ENCODE measurements around the gene PEAR1.

PEAR1 gene

DNA sequence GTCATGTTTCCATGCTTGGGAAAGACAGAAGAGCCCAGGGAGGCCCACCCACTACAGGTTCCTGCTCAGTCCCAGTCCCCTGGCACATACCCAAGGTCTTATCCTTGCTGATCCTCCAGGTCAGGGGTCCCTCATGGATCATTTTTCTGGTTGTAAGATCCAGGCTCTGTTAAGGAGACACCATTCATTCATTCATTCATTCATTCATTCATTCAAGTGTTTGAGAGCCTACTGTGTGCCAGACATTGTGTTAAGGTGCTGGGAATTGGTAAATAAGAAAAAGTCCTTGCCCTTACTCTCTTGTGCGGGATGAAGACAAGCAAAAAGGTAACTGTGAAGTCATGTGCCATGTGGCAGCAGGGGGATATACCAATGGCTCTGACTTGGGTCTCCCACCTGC, 50.8 kb downstream of the PEAR1 start:
- Histone ChIP-seq H3K27ac (ENCODE audit: low read depth, low read length) (no peak overlapping the region), H3K4me1 (ENCODE audit: control insufficient read depth, insufficient read depth, low read length) (no peaks in the 10 kb centered on the region; the same call in 1 of the 2 replicates), H3K36me3 (ENCODE audit: control insufficient read depth, insufficient read depth, low read length) (peaks cover 93% of the 10 kb centered on the region), H3K9ac (ENCODE audit: low read length) (no peak overlapping the region), H3K4me3 (ENCODE audit: low read depth, low read length) (no peak overlapping the region), H3K9me3 (ENCODE audit: control insufficient read depth, insufficient read depth, low read depth, low read length) (no peaks in the 10 kb centered on the region), H3K27me3 (ENCODE audit: control insufficient read depth, insufficient read depth, low read length) (no peaks in the 10 kb centered on the region)

DNA sequence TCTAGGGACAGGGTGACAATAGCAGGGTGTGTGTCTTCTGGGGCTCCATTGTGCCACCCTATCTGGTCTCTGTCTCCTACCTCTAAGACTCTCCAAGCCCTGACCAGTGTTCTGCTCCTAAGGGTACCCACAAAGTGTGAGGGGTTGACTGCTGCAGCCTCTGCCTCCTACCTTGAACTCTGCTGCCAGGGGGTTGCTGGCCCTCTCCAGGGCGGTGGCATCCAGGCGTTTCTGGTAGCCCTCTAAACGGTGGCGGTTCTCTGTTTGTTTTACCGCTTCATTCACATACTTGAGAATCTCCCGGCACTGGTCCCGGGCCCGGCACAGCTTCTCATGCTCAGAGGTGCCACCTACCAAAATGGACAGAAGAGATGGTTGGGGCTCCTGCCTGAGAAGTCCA, 51.3 kb downstream of the PEAR1 start:
- Histone ChIP-seq H3K27me3 (ENCODE audit: control insufficient read depth, insufficient read depth, low read length) (no peaks in the 10 kb centered on the region), H3K4me3 (ENCODE audit: low read depth, low read length) (no peak overlapping the region), H3K27ac (ENCODE audit: low read depth, low read length) (no peak overlapping the region), H3K9me3 (ENCODE audit: control insufficient read depth, insufficient read depth, low read depth, low read length) (no peaks in the 10 kb centered on the region), H3K36me3 (ENCODE audit: control insufficient read depth, insufficient read depth, low read length) (peaks cover 93% of the 10 kb centered on the region), H3K4me1 (ENCODE audit: control insufficient read depth, insufficient read depth, low read length) (no peaks in the 10 kb centered on the region; the same call in 1 of the 2 replicates), H3K9ac (ENCODE audit: low read length) (no peak overlapping the region)

DNA sequence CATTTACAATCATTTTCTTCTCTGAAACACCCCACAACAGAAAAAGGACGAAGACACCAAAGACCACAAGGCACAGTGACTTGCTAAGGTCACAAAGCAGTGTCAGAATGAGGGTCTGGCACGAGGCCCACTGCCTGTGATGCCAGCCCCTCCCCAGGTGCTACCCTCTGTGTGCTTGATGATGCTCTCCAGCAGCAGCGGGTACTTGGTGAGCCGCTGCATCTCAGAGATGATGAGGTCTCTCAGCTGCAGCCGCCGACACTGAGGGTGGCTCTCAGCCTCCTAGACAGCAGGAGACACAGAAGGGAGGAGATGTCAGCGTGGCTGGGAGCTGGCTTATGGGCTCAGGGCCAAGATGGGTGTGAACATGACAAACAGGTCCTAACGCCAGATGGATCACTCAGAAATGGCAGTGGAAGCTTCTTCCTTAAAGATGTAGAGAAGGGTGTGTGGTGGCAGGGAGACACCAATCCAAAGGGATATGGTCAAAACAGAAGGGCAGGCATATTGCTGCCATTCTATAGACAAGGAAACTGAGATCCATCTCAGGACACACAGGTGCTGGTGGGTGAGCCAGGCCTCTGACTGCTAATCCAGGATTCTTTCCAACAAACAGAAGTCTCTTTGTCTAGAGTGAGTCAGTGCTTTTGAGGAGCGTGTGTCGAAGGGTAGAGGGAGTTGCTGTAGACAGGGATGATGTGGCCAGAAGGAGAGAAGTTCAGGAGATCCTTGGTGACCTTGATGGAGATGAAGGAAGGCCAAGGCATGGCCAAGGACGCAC, 52.6 kb downstream of the PEAR1 start:
- Histone ChIP-seq H3K27ac (ENCODE audit: low read depth, low read length) (no peak overlapping the region), H3K4me1 (ENCODE audit: control insufficient read depth, insufficient read depth, low read length) (no peaks in the 10 kb centered on the region; the same call in 1 of the 2 replicates), H3K9me3 (ENCODE audit: control insufficient read depth, insufficient read depth, low read depth, low read length) (no peaks in the 10 kb centered on the region), H3K4me3 (ENCODE audit: low read depth, low read length) (no peak overlapping the region), H3K9ac (ENCODE audit: low read length) (no peak overlapping the region), H3K27me3 (ENCODE audit: control insufficient read depth, insufficient read depth, low read length) (no peaks in the 10 kb centered on the region), H3K36me3 (ENCODE audit: control insufficient read depth, insufficient read depth, low read length) (peaks cover 93% of the 10 kb centered on the region)

DNA sequence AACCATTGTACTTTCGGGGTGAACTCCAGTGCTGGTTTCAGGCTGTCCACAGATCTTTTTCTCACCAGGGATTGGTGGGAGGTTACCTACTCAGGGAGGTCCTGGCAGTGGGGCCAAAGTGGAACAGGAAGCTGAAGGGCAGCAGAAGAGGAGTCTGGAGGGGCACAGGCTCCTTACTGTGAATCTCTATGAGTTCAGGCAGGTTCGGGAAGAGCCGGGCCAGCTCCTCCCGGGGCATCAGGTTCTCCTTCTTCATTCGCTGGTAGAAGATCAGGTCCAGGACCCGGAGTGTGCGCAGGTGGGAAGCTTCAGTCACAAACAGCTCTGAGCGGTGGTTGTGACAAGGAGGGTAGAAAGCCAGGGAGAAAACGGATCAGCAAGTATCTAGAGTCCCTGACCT, 53.6 kb downstream of the PEAR1 start:
- Histone ChIP-seq H3K9ac (ENCODE audit: low read length) (no peak overlapping the region), H3K9me3 (ENCODE audit: control insufficient read depth, insufficient read depth, low read depth, low read length) (no peaks in the 10 kb centered on the region), H3K36me3 (ENCODE audit: control insufficient read depth, insufficient read depth, low read length) (peaks cover 91% of the 10 kb centered on the region), H3K27me3 (ENCODE audit: control insufficient read depth, insufficient read depth, low read length) (no peaks in the 10 kb centered on the region), H3K4me1 (ENCODE audit: control insufficient read depth, insufficient read depth, low read length) (no peaks in the 10 kb centered on the region; the same call in 1 of the 2 replicates), H3K4me3 (ENCODE audit: low read depth, low read length) (no peak overlapping the region), H3K27ac (ENCODE audit: low read depth, low read length) (no peak overlapping the region)

DNA sequence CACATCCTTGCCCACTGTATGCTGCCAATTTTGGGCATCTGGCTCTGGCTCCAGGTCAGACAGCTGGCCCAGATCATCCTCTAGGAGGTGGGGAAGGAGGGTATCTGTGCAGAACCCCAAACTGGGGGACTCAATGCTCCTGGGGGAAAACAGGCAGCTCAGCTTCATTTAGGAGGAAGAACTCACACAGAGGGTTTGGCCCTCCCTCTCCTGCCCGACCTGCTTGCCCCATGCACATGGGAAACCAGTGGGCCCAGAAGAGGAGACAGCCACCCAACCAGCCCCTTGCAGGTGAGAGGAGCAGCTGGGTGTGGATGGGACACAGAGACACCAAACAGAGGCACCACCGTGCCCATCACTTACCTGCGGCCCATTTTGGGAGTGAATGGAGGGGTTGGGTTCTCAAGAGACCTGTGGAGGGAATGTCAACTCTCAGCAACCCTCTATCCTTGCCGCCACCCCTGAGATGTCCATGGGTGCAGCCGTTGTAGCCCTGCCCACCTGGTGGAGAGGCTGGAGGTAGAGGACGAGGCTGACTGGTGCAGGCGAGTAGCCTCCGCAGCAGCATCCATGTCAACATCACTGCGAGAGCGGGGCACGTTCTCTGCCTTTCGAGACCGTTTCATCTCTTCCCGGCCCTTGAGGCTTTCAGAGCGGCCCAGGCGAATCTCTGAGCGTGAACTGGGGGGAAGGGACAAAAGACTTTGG, 54.5 kb downstream of the PEAR1 start:
- Histone ChIP-seq H3K4me3 (ENCODE audit: low read depth, low read length) (no peak overlapping the region), H3K36me3 (ENCODE audit: control insufficient read depth, insufficient read depth, low read length) (peaks cover 92% of the 10 kb centered on the region), H3K27me3 (ENCODE audit: control insufficient read depth, insufficient read depth, low read length) (no peaks in the 10 kb centered on the region), H3K4me1 (ENCODE audit: control insufficient read depth, insufficient read depth, low read length) (no peaks in the 10 kb centered on the region; the same call in 1 of the 2 replicates), H3K9ac (ENCODE audit: low read length) (no peak overlapping the region), H3K9me3 (ENCODE audit: control insufficient read depth, insufficient read depth, low read depth, low read length) (no peaks in the 10 kb centered on the region), H3K27ac (ENCODE audit: low read depth, low read length) (no peak overlapping the region)

DNA sequence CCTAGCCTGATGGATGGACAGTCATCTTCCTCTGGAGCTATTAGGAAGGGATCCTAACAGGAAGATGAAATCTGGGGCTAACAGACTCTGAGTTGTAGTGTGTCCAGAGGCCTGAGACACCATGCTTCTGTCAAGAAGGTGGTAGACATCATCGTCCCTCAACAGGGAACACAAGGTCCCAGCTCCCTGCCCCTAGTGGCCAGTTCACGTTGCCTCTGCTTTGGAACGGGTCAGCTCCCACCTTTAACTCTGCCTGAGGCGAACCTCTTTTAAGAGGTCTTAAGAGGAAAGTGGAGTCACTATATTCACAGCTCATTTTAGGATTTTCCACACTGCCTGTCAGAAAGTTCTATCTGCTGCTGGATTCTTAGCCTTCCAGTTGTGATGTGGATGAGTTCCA, 55.2 kb downstream of the PEAR1 start:
- Histone ChIP-seq H3K36me3 (ENCODE audit: control insufficient read depth, insufficient read depth, low read length) (peaks cover 89% of the 10 kb centered on the region), H3K9ac (ENCODE audit: low read length) (no peak overlapping the region), H3K27me3 (ENCODE audit: control insufficient read depth, insufficient read depth, low read length) (no peaks in the 10 kb centered on the region), H3K27ac (ENCODE audit: low read depth, low read length) (no peak overlapping the region), H3K9me3 (ENCODE audit: control insufficient read depth, insufficient read depth, low read depth, low read length) (no peaks in the 10 kb centered on the region), H3K4me3 (ENCODE audit: low read depth, low read length) (no peak overlapping the region), H3K4me1 (ENCODE audit: control insufficient read depth, insufficient read depth, low read length) (no peaks in the 10 kb centered on the region; the same call in 1 of the 2 replicates)

DNA sequence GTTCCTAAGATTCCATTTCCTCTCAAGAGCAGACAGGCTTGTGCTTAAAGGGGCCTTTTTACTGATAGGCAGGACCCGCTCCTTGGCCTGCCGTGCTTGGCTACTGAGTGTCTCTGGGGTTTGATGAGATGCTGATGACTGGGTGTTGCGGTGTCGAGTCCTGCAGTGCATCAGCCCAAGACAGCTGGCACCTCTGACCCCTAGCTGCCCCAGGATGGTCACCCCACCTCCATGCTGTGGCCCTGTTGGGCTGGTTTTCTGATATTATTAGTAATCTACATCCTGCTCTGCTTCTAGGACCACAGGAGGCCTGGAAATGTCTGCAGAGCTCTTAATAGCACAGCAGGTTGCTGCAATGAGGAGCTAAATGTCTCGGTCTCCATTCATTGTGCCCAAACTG, 55.6 kb downstream of the PEAR1 start:
- Histone ChIP-seq H3K4me3 (ENCODE audit: low read depth, low read length) (no peak overlapping the region), H3K9me3 (ENCODE audit: control insufficient read depth, insufficient read depth, low read depth, low read length) (no peaks in the 10 kb centered on the region), H3K36me3 (ENCODE audit: control insufficient read depth, insufficient read depth, low read length) (peaks cover 86% of the 10 kb centered on the region), H3K27me3 (ENCODE audit: control insufficient read depth, insufficient read depth, low read length) (no peaks in the 10 kb centered on the region), H3K9ac (ENCODE audit: low read length) (no peak overlapping the region), H3K4me1 (ENCODE audit: control insufficient read depth, insufficient read depth, low read length) (no peaks in the 10 kb centered on the region; the same call in 1 of the 2 replicates), H3K27ac (ENCODE audit: low read depth, low read length) (no peak overlapping the region)

DNA sequence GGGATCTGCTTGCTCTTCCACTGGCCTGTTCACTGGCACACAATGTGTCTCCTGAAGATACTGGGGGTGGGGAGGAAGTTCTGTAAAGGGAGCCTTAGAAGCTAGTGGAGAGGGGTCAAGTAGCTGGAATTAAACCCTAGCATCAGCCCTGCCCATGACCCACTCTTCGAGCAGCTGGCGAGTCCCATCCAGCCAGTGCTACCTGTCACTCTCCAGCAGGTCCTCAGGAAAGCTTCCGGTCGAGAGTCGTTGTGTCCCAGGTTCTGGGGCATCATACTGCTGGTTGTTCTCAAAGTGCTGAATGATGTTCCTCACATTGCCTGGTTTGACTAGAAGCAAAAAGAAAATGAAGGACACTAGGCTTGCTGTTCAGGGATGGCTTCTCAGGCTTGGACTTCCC, 57.9 kb downstream of the PEAR1 start:
- peaks cover 86% of the 10 kb centered on the region for H3K36me3 ChIP-seq (ENCODE audit: control insufficient read depth, insufficient read depth, low read length)
- H3K27me3 ChIP-seq (ENCODE audit: control insufficient read depth, insufficient read depth, low read length): no peaks in the 10 kb centered on the region
- no peak overlapping the region for H3K27ac ChIP-seq (ENCODE audit: low read depth, low read length)
- no peak overlapping the region for H3K9ac ChIP-seq (ENCODE audit: low read length)
- no peaks in the 10 kb centered on the region; the same call in 1 of the 2 replicates for H3K4me1 ChIP-seq (ENCODE audit: control insufficient read depth, insufficient read depth, low read length)
- no peak overlapping the region for H3K4me3 ChIP-seq (ENCODE audit: low read depth, low read length)
- no peaks in the 10 kb centered on the region for H3K9me3 ChIP-seq (ENCODE audit: control insufficient read depth, insufficient read depth, low read depth, low read length)

DNA sequence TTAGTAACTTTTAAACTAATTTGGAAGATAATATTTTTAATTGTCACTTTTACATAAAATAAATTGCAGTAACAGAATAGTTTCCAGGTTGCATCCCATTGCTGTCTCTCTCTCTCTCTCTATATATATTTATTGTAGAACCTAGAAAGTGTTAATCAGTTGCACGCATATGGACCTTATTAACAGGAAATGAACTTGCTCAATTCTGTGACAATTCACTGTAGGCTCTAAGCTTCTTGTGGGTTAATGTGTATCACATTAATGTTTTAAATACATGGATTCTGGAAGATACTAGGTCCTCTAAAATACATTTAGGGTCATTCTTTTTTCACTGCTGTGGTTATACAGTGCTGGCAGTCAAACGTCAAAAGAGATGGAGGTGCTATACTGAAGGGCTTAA, 60.1 kb downstream of the PEAR1 start:
- Histone ChIP-seq H3K9me3 (ENCODE audit: control insufficient read depth, insufficient read depth, low read depth, low read length) (no peaks in the 10 kb centered on the region), H3K36me3 (ENCODE audit: control insufficient read depth, insufficient read depth, low read length) (peaks cover 86% of the 10 kb centered on the region), H3K27me3 (ENCODE audit: control insufficient read depth, insufficient read depth, low read length) (no peaks in the 10 kb centered on the region)

DNA sequence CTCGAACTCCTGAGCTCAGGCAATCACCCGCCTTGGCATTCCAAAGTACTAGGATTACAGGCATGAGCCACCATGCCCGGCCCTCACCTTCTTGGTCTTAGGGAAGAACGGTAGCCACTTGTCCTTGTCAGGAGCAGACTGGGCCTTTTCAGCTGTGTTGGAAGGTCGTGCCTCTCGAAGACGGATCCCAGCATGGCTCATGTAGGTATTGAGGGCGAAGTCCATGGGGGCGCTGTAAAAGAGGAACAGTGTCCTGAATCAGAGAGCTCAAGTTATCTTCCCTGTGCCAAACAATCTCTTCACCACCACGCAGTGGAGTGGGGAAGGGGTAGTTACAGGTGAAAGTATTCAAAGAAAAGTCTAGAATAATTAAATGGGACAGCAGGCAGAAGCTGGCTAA, 62.8 kb downstream of the PEAR1 start:
- Histone ChIP-seq H3K27me3 (ENCODE audit: control insufficient read depth, insufficient read depth, low read length) (no peaks in the 10 kb centered on the region), H3K9me3 (ENCODE audit: control insufficient read depth, insufficient read depth, low read depth, low read length) (no peaks in the 10 kb centered on the region), H3K36me3 (ENCODE audit: control insufficient read depth, insufficient read depth, low read length) (peaks cover 87% of the 10 kb centered on the region), H3K9ac (ENCODE audit: low read length) (no peak overlapping the region), H3K4me1 (ENCODE audit: control insufficient read depth, insufficient read depth, low read length) (no peaks in the 10 kb centered on the region), H3K4me3 (ENCODE audit: low read depth, low read length) (no peak overlapping the region), H3K27ac (ENCODE audit: low read depth, low read length) (no peak overlapping the region)

More for the DNA sequence above, 60.1 kb downstream of the PEAR1 start:
- Histone ChIP-seq H3K4me3 (ENCODE audit: low read depth, low read length) (no peak overlapping the region), H3K27ac (ENCODE audit: low read depth, low read length) (no peak overlapping the region), H3K4me1 (ENCODE audit: control insufficient read depth, insufficient read depth, low read length) (no peaks in the 10 kb centered on the region; the same call in 1 of the 2 replicates), H3K9ac (ENCODE audit: low read length) (no peak overlapping the region)

DNA sequence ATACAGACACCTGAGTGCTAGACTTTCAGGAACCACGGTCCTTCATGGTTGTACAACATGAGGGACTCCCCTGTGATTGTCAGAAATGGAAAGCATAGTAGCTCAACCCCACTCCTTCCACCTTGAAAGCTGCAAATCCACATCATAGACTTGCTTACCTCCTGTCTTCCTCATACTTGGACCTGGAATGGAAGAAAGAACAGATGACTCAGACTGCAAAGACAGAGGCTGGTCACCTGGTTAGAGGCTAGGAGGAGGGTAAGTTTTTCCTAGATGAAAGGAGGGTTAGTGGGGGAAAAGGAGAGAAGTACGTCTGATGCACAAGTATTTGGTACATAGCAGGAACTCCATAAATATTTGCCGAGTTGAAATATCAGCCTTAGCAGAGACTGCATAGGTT, 64.1 kb downstream of the PEAR1 start:
- no peak overlapping the region for H3K27ac ChIP-seq (ENCODE audit: low read depth, low read length)
- H3K9me3 ChIP-seq (ENCODE audit: control insufficient read depth, insufficient read depth, low read depth, low read length): no peaks in the 10 kb centered on the region
- no peaks in the 10 kb centered on the region for H3K27me3 ChIP-seq (ENCODE audit: control insufficient read depth, insufficient read depth, low read length)
- no peak overlapping the region for H3K4me3 ChIP-seq (ENCODE audit: low read depth, low read length)
- H3K9ac ChIP-seq (ENCODE audit: low read length): no peak overlapping the region
- H3K36me3 ChIP-seq (ENCODE audit: control insufficient read depth, insufficient read depth, low read length): peaks cover 88% of the 10 kb centered on the region
- no peaks in the 10 kb centered on the region for H3K4me1 ChIP-seq (ENCODE audit: control insufficient read depth, insufficient read depth, low read length)
